Neural progenitor cell (in vitro differentiated cells): ENCODE data around the gene SYNRG.

Source experiments
- EZH2 ChIP-seq: fragments of 200-600 bp; sonication (generic); IDR thresholded peaks from 2 replicates; pipeline ENCODE4 v1.6.1; 2017; ENCODE audit warnings: antibody characterized with exemption, mild to moderate bottlenecking, moderate library complexity
- TF ChIP-seq, protein P1 (sequence below): fragments of 200-600 bp; sonication (generic); IDR thresholded peaks from 2 replicates; pipeline ENCODE4 v1.5.1; 2017; ENCODE audit warnings: antibody characterized with exemption, mild to moderate bottlenecking

DNA sequence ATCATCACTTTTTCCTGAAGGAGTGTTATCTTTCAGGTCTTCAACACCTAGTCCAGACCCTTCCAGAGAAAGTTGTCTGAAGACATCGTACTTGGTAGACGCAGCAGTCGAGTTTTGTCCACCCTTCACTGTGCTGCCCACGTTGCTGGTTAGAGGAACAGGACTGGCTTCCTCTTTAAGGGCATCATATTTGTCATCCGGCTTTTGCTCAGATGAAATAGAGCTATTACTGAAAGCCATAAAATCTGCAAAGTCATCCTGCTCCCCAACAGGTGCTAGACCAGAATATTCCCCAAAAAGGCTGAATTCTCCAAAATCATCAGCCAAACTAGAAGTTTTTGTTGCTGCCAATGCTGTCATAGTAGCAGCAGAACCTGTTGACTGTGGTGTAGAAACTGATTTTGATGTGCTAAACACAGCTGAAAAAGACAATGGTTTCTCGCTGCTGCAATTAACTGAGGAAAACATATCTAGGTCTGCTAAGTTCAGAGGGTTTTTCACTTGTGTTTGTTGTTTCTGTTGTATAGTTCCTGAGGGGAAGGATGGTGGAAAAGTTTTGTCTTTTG, 55.7 kb downstream of the SYNRG start:
- TF ChIP-seq, protein P1, sequence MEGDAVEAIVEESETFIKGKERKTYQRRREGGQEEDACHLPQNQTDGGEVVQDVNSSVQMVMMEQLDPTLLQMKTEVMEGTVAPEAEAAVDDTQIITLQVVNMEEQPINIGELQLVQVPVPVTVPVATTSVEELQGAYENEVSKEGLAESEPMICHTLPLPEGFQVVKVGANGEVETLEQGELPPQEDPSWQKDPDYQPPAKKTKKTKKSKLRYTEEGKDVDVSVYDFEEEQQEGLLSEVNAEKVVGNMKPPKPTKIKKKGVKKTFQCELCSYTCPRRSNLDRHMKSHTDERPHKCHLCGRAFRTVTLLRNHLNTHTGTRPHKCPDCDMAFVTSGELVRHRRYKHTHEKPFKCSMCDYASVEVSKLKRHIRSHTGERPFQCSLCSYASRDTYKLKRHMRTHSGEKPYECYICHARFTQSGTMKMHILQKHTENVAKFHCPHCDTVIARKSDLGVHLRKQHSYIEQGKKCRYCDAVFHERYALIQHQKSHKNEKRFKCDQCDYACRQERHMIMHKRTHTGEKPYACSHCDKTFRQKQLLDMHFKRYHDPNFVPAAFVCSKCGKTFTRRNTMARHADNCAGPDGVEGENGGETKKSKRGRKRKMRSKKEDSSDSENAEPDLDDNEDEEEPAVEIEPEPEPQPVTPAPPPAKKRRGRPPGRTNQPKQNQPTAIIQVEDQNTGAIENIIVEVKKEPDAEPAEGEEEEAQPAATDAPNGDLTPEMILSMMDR = no peak
- TF ChIP-seq EZH2 = no peak
